Activated CD4-positive, alpha-beta T cell treated with anti-CD3 and anti-CD28 coated beads, Interleukin-2, amount 10 ng/mL, durations not matched to agents 7 days and 5 days (primary cell): ENCODE results near the gene TM4SF18. TPM values are rescaled to one million over a fixed set of nuclear protein-coding genes. Genes with fewer than 3 reads are reported as not detected.
A peak's percentile ranks its signal among the peaks of the same experiment; 100 is the strongest.

Experiments used
- CTCF ChIA-PET: fragments of 350-600 bp; sonication (Branson Sonifier 250); formaldehyde crosslinking; loops from one replicate; lab custom pipeline; 2021; ENCODE audit warnings: antibody characterized with exemption; lab: Charles Lee
- POLR2A ChIA-PET: fragments of 350-600 bp; sonication (Branson Sonifier 250); formaldehyde crosslinking; loops from one replicate; lab custom pipeline; 2021; ENCODE audit warnings: antibody characterized with exemption; lab: Charles Lee
- DNase-seq: peaks from one replicate; pipeline ENCODE4 v3.0.0-alpha.2; 2020
- H3K27ac Mint-ChIP-seq: one replicate; pipeline ENCODE4 v1.8.0; 2021; ENCODE audit warnings: mild to moderate bottlenecking, moderate library complexity, mixed read lengths
- H3K27me3 Mint-ChIP-seq: one replicate; pipeline ENCODE4 v1.8.0; 2021; ENCODE audit warnings: mixed read lengths
- H3K36me3 Mint-ChIP-seq: one replicate; pipeline ENCODE4 v1.8.0; 2021; ENCODE audit warnings: low read depth, mixed read lengths
- H3K4me1 Mint-ChIP-seq: one replicate; pipeline ENCODE4 v1.8.0; 2021; ENCODE audit warnings: mixed read lengths
- H3K4me3 Mint-ChIP-seq: one replicate; pipeline ENCODE4 v1.8.0; 2021; ENCODE audit warnings: mild to moderate bottlenecking, moderate library complexity, mixed read lengths
- H3K9me3 Mint-ChIP-seq: one replicate; pipeline ENCODE4 v1.8.0; 2021; ENCODE audit warnings: mixed read lengths
- total RNA-seq, 2 experiments: library from RNA; stranded (reverse); gene quantifications; one replicate each; pipeline ENCODE4 v1.2.3, GENCODE V29; 2021

The TM4SF18 gene
- total RNA-seq, 2 experiments from 2014 or later, result not detected

- Mint-ChIP-seq H3K4me1 (no peaks in the 10 kb centered on the region), H3K27ac (no peak overlapping the region), H3K36me3 (no peaks in the 10 kb centered on the region), H3K27me3 (peaks cover 35% of the 10 kb centered on the region), H3K9me3 (no peaks in the 10 kb centered on the region), H3K4me3 (no peak overlapping the region)
- ChIA-PET CTCF (no interaction called here), POLR2A (no interaction called here)
- DNase-seq, result no peak
Observed at GRCh38 chr3:149313542-149313941, 19.9 kb downstream of the TM4SF18 start.

- POLR2A ChIA-PET, result no interaction called here
- CTCF ChIA-PET, result interaction anchor here (0.9 to 1.6 kb wide), 2 partner anchors 9 to 11 kb away, joined by 4 to 5 read pairs; no protein-coding TSS in a partner anchor
- H3K9me3 Mint-ChIP-seq, result no peaks in the 10 kb centered on the region
- DNase-seq, result no peak
- H3K27ac Mint-ChIP-seq, result no peak overlapping the region
- H3K4me1 Mint-ChIP-seq, result no peaks in the 10 kb centered on the region
- no peaks in the 10 kb centered on the region for H3K36me3 Mint-ChIP-seq
- H3K27me3 Mint-ChIP-seq, result peaks cover 34% of the 10 kb centered on the region
- H3K4me3 Mint-ChIP-seq, result no peak overlapping the region
Observed at GRCh38 chr3:149310796-149311534, 22.5 kb downstream of the TM4SF18 start.

- Mint-ChIP-seq H3K27ac (no peak overlapping the region), H3K27me3 (peaks cover 37% of the 10 kb centered on the region), H3K4me3 (no peak overlapping the region), H3K4me1 (no peaks in the 10 kb centered on the region), H3K9me3 (no peaks in the 10 kb centered on the region), H3K36me3 (no peaks in the 10 kb centered on the region)
- ChIA-PET CTCF (interaction anchor here (1.5 to 1.8 kb wide), 2 partner anchors 12 to 393 kb away, joined by 4 to 7 read pairs; no protein-coding TSS in a partner anchor), POLR2A (no interaction called here)
- no peak for DNase-seq
Observed at GRCh38 chr3:149307435-149307783, 26.0 kb downstream of the TM4SF18 start.

DNA sequence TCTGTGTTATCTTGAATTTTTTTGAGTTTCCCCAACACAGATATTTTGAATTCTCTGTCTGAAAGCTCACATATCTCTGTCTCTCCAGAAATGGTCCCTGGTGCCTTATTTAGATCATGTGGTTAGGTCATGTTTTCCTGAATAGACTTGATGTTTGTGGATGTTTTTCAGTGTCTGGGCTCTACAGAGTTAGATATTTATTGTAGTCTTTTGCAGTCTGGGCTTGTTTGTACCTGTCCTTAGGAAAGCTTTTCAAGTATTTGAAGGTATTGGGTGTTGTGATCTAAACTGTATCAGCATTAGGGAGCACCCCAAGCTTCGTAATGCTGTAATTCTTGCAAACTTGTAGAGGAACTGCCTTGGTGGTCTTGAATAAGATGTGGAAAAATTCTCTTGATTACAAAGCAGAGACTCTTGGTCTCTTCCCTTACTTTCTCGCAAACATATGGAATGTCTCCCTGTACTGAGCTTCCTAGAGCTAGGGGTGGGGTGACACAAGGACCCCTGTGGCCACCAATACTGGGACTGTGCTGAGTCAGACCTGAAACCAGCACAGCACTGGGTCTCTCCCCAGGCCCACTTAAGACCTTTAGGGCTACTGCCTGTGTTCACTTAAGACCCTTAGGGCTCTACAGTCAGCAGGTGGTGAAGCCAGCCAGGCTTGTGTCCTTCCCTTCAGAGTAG is 26.5 kb downstream of the TM4SF18 start:
- no peaks in the 10 kb centered on the region for H3K4me1 Mint-ChIP-seq
- ChIA-PET POLR2A (no interaction called here), CTCF (interaction anchor here (1.8 kb wide), 1 partner anchor 11 kb away, joined by 7 read pairs; no protein-coding TSS in a partner anchor)
- no peak overlapping the region for H3K4me3 Mint-ChIP-seq
- no peak for DNase-seq
- H3K36me3 Mint-ChIP-seq, result no peaks in the 10 kb centered on the region
- no peak overlapping the region for H3K27ac Mint-ChIP-seq
- H3K27me3 Mint-ChIP-seq, result peaks cover 35% of the 10 kb centered on the region
- H3K9me3 Mint-ChIP-seq, result no peaks in the 10 kb centered on the region

DNA sequence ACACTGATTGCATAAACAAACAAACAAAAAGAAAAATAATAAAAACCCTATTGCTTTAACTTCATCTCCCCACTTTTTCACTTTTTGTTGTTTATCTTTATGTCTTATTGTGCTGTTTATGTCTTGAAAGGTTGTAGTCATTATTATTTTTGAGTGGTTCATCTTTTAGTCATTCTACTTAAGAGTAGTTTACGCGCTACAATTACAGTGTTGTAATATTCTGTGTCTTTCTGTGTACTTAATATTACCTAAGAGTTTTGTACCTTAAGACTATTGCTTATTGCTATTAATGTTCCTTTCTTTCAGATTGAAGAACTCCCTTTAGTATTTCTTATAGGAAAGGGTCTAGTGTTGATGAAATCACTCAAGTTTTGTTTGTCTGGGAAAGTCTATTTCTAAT is 28.1 kb downstream of the TM4SF18 start:
- Mint-ChIP-seq H3K27ac (no peak overlapping the region), H3K9me3 (no peaks in the 10 kb centered on the region), H3K36me3 (no peaks in the 10 kb centered on the region), H3K4me1 (no peaks in the 10 kb centered on the region), H3K27me3 (peaks cover 38% of the 10 kb centered on the region), H3K4me3 (no peak overlapping the region)
- ChIA-PET CTCF (no interaction called here), POLR2A (no interaction called here)
- no peak for DNase-seq

- H3K36me3 Mint-ChIP-seq, result no peaks in the 10 kb centered on the region
- H3K27ac Mint-ChIP-seq, result no peak overlapping the region
- DNase-seq, result no peak
- no peaks in the 10 kb centered on the region for H3K4me1 Mint-ChIP-seq
- H3K9me3 Mint-ChIP-seq, result no peaks in the 10 kb centered on the region
- peaks cover 46% of the 10 kb centered on the region for H3K27me3 Mint-ChIP-seq
- ChIA-PET POLR2A (no interaction called here), CTCF (interaction anchor here (1.1 kb wide), 1 partner anchor 9 kb away, joined by 4 read pairs; no protein-coding TSS in a partner anchor)
- no peak overlapping the region for H3K4me3 Mint-ChIP-seq
Observed at GRCh38 chr3:149299938-149300801, 33.3 kb downstream of the TM4SF18 start.

GRCh38 chr3:149296972-149297371 is 36.5 kb downstream of the TM4SF18 start:
- POLR2A ChIA-PET, result no interaction called here
- Mint-ChIP-seq H3K9me3 (no peaks in the 10 kb centered on the region), H3K4me3 (no peak overlapping the region), H3K4me1 (no peaks in the 10 kb centered on the region), H3K36me3 (no peaks in the 10 kb centered on the region), H3K27me3 (peaks cover 27% of the 10 kb centered on the region), H3K27ac (no peak overlapping the region)
- no peak for DNase-seq
- CTCF ChIA-PET, result interaction anchor here (1.3 to 1.4 kb wide), 2 partner anchors 23 to 31 kb away, joined by 3 to 5 read pairs; no protein-coding TSS in a partner anchor

- no peak overlapping the region for H3K27ac Mint-ChIP-seq
- no peak for DNase-seq
- no peak overlapping the region for H3K4me3 Mint-ChIP-seq
- CTCF ChIA-PET, result interaction anchor here (0.6 kb wide), 1 partner anchor 196 kb away, joined by 3 read pairs; no protein-coding TSS in a partner anchor
- POLR2A ChIA-PET, result no interaction called here
- H3K4me1 Mint-ChIP-seq, result no peaks in the 10 kb centered on the region
- H3K27me3 Mint-ChIP-seq, result peaks cover 12% of the 10 kb centered on the region
- H3K36me3 Mint-ChIP-seq, result no peaks in the 10 kb centered on the region
- H3K9me3 Mint-ChIP-seq, result no peaks in the 10 kb centered on the region
Observed at GRCh38 chr3:149292666-149293065, 40.8 kb downstream of the TM4SF18 start.

- CTCF ChIA-PET, result no interaction called here
- no peak overlapping the region for H3K4me3 Mint-ChIP-seq
- H3K4me1 Mint-ChIP-seq, result no peaks in the 10 kb centered on the region
- no peaks in the 10 kb centered on the region for H3K36me3 Mint-ChIP-seq
- POLR2A ChIA-PET, result no interaction called here
- DNase-seq, result peak; percentile 18
- no peaks in the 10 kb centered on the region for H3K9me3 Mint-ChIP-seq
- H3K27ac Mint-ChIP-seq, result no peak overlapping the region
- H3K27me3 Mint-ChIP-seq, result peaks cover 5% of the 10 kb centered on the region
Observed at GRCh38 chr3:149291178-149291577, 42.3 kb downstream of the TM4SF18 start.

DNA sequence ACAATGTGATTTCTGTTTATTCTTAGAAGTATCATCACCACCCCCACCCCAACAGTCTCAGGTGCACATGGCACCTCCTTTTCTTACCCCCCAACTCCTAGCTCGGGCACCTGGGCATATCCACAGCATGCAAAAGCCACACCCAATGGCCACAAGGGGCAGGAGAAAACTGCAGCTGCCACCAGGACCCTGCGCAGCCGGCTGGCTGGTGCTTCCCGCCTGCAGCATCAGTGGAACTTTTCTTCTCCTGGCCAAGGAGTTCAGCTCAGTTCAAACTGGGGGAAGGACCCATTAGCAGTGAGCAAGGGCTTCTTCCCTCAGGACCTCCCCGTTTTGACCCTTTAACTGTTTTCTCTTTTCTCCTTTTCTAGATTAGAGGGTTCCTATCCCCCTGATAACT is 44.8 kb downstream of the TM4SF18 start:
- H3K9me3 Mint-ChIP-seq, result no peaks in the 10 kb centered on the region
- CTCF ChIA-PET, result interaction anchor here (0.8 to 1.1 kb wide), 2 partner anchors 72 to 168 kb away, joined by 3 read pairs; no protein-coding TSS in a partner anchor
- H3K4me3 Mint-ChIP-seq, result no peak overlapping the region
- POLR2A ChIA-PET, result no interaction called here
- no peaks in the 10 kb centered on the region for H3K36me3 Mint-ChIP-seq
- no peaks in the 10 kb centered on the region for H3K4me1 Mint-ChIP-seq
- H3K27me3 Mint-ChIP-seq, result no peaks in the 10 kb centered on the region
- H3K27ac Mint-ChIP-seq, result no peak overlapping the region
- DNase-seq, result no peak

DNA sequence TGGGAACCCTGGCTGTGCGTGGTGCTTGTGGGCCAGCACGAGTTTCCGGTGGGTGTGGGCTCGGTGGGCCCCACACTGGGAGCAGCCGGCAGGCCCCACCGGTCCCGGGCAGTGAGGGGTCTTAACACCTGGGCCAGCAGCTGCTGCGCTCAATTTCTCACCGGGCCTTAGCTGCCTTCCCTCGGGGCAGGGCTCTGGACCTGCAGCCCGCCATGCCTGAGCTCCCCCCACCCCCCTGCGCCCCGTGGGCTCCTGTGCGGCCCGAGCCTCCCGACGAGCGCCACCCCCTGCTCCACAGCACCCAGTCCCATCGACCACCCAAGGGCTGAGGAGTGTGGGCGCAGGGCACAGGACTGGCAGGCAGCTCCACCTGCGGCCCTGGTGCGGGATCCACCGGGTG is 49.4 kb downstream of the TM4SF18 start:
- H3K27ac Mint-ChIP-seq, result no peak overlapping the region
- H3K36me3 Mint-ChIP-seq, result no peaks in the 10 kb centered on the region
- H3K27me3 Mint-ChIP-seq, result no peaks in the 10 kb centered on the region
- no peak for DNase-seq
- H3K4me1 Mint-ChIP-seq, result no peaks in the 10 kb centered on the region
- no peaks in the 10 kb centered on the region for H3K9me3 Mint-ChIP-seq
- no peak overlapping the region for H3K4me3 Mint-ChIP-seq
- ChIA-PET POLR2A (no interaction called here), CTCF (no interaction called here)

- H3K27me3 Mint-ChIP-seq, result no peaks in the 10 kb centered on the region
- no peaks in the 10 kb centered on the region for H3K36me3 Mint-ChIP-seq
- no peak for DNase-seq
- ChIA-PET CTCF (interaction anchor here (0.8 to 1.8 kb wide), 2 partner anchors 163 to 326 kb away, joined by 3 to 4 read pairs; no protein-coding TSS in a partner anchor), POLR2A (no interaction called here)
- H3K27ac Mint-ChIP-seq, result no peak overlapping the region
- no peaks in the 10 kb centered on the region for H3K4me1 Mint-ChIP-seq
- H3K4me3 Mint-ChIP-seq, result no peak overlapping the region
- no peaks in the 10 kb centered on the region for H3K9me3 Mint-ChIP-seq
Observed at GRCh38 chr3:149283401-149283800, 50.0 kb downstream of the TM4SF18 start.
